HK-2 (cell line): ENCODE data around the gene COL23A1.

Experiments used
- DNase-seq: peaks from one replicate; pipeline ENCODE4 v3.0.0-alpha.2; 2018; ENCODE audit not compliant: unreplicated experiment

The COL23A1 gene

GRCh38 chr5:178392931-178393394 is 197.2 kb downstream of the COL23A1 start:
- no peak for DNase-seq

- DNase-seq: no peak
Observed at GRCh38 chr5:178392386-178392785, 197.8 kb downstream of the COL23A1 start.

- DNase-seq: no peak
Observed at GRCh38 chr5:178391480-178391879, 198.7 kb downstream of the COL23A1 start.

GRCh38 chr5:178389796-178390195 is 200.4 kb downstream of the COL23A1 start:
- DNase-seq: no peak

- no peak for DNase-seq
Observed at GRCh38 chr5:178389026-178389729, 201.0 kb downstream of the COL23A1 start.

GRCh38 chr5:178388386-178389025 is 201.7 kb downstream of the COL23A1 start:
- DNase-seq: peak; percentile 30

GRCh38 chr5:178387856-178388190 is 202.4 kb downstream of the COL23A1 start:
- DNase-seq: no peak

GRCh38 chr5:178387061-178387855 is 202.9 kb downstream of the COL23A1 start:
- DNase-seq: no peak

GRCh38 chr5:178386336-178386931 is 203.8 kb downstream of the COL23A1 start:
- DNase-seq: no peak

GRCh38 chr5:178385496-178385890 is 204.7 kb downstream of the COL23A1 start:
- DNase-seq: peak; percentile 49

GRCh38 chr5:178384816-178385495 is 205.2 kb downstream of the COL23A1 start:
- no peak for DNase-seq

GRCh38 chr5:178383919-178384815 is 206.0 kb downstream of the COL23A1 start:
- DNase-seq: no peak

GRCh38 chr5:178383301-178383918 is 206.8 kb downstream of the COL23A1 start:
- DNase-seq: no peak

GRCh38 chr5:178382754-178383164 is 207.4 kb downstream of the COL23A1 start:
- no peak for DNase-seq

- DNase-seq: no peak
Observed at GRCh38 chr5:178381921-178382695, 208.1 kb downstream of the COL23A1 start.

- DNase-seq: no peak
Observed at GRCh38 chr5:178381206-178381605, 209.0 kb downstream of the COL23A1 start.

GRCh38 chr5:178380541-178381074 is 209.6 kb downstream of the COL23A1 start:
- DNase-seq: no peak

GRCh38 chr5:178380086-178380485 is 210.1 kb downstream of the COL23A1 start:
- no peak for DNase-seq
